ENCODE measurements around the gene IPO4.
A peak's percentile ranks its signal among the peaks of the same experiment; 100 is the strongest.

The IPO4 gene

DNA sequence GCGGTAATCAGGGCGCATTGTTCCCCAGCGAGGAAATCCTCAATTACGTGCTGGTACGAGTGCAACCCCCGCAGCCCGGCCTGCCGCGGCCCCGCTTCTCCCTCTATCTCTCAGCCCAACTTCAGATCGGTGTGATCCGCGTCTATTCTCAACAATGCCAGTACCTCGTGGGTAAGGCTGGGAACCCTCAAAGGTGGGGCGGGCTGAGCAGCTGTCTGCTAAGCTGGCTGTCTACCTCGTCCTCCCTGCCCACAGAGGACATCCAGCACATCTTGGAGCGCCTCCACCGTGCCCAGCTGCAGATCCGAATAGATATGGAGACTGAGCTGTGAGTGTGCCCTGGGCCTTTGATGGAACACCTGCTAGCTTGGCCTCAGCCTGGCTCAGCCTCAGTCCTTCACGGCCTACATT, 15.7 kb downstream of the IPO4 start:
- no peak for DNase-seq

DNA sequence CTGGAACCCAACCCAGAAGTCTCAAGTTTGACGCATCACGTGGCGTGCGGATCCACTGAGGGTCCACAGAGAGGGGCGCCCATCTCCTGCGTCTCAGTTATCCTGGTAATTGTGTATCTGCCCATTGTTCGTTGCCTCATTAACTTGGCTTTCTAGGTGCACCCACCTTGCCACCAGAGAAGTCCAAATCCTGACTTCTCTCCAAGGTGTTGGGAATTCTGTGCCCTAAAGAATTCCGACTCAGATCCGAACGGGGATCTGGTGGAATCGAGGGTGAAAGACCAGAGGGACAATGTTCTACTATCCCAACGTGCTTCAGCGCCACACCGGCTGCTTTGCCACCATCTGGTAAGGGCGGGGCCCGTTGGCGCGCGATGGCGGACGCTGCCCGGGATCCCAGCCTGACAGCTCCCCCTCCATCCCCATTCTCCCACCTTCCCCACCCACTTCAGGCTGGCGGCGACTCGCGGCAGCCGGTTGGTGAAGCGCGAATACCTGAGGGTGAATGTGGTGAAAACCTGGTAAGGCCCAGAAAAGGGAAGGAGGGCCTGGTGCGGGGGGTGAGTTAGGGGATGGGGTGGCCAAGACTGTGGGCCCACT, 16.3 kb downstream of the IPO4 start:
- no peak for DNase-seq

DNA sequence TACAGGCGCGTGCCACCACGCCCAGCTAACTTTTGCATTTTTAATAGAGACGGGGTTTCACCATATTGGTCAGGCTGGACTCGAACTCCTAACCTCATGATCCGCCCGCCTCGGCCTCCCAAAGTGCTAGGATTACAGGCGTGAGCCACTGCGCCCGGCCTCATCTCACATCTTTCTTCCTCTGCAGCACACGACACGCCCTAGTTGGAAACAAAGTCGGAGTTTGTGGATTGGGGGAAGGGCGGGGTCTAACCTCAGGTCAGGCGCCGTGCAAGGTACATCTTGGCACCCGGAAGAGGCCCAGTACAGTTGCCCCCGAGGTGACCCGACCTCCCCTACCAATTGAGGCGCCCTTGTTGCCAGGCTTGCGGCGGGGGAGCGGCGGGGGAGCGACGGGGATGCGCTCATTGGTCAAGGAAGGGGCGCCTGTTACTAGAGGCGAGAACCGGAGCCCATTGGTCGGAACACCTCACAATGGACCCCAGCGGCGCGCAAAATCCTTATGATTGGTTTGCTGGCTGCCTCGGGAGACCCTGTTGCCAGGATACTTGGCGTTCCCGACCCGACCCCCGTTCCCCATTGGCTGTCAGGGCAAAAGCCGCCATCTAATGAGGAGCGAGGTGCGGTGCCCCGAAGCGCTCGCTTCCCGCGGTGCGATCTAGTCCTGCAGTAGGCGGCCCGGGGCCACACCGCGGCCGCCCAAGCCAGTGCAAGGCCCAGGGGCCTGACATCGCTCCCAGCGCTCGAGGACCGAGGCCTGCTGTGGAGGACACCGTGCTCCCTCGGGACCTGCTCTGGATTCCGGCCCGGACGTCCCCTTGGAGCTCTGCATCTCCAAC, 17.0 kb downstream of the IPO4 start, which contains the start of gene REC8:
Gene REC8 (plus strand): TSS at position 659 of the 839 bp plus-strand sequence. CDS start 473 bp downstream, outside the sequence.
- DNase-seq = no peak

DNA sequence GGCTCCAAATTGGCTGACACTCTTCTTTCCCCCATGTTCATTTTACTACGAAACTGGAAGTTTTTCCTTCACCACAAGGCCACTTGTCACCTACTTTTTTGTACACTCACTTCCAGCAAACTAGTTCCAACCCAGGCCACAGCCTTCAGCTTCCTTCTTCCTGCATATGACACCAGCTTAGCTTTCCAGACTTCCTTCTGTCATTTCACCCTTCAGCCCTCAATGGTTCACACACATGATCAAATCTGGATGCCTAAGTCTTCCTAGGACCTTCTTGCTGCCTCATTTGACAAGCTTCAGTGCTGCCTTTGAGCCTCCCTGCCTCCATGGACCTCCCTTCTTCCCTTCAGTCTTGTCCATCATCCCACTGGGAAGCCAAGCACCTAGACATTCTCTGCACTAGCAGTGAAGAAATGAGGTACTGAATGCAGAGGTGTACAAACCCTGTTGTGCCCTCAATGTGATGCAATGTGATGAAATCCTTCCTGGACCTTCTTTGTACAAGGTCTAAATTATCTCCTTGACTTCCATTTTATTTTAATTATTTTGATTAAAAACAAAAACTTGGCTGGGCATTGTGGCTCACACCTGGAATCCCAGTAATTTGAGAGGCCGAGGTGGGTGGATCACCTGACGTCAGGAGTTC, 21.0 kb downstream of the IPO4 start:
- peak; percentile 75 for DNase-seq

GRCh38 chr14:24165785-24166184, 22.8 kb downstream of the IPO4 start:
- DNase-seq = no peak

GRCh38 chr14:24164518-24164991, 24.1 kb downstream of the IPO4 start:
- DNase-seq = no peak

DNA sequence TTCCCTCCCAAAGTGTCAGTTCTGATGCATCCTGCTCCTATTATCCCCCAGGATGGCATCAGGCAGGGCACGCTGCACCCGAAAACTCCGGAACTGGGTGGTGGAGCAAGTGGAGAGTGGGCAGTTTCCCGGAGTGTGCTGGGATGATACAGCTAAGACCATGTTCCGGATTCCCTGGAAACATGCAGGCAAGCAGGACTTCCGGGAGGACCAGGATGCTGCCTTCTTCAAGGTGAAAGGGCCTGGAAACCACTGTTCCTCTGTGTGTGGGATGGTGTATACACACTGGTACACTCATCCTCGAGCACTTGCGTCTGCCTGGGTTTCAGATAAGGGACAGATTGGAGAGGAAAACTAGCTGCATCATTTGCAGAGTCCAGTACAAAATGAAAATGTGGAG, 26.5 kb downstream of the IPO4 start:
- peak; percentile 23 for DNase-seq

GRCh38 chr14:24160850-24161804, 27.5 kb downstream of the IPO4 start, which contains the start of gene IRF9:
IRF9 (plus strand) TSS chr14:24161265; CDS start chr14:24162145, 880 bp downstream.
- peak; percentile 95 for DNase-seq

DNA sequence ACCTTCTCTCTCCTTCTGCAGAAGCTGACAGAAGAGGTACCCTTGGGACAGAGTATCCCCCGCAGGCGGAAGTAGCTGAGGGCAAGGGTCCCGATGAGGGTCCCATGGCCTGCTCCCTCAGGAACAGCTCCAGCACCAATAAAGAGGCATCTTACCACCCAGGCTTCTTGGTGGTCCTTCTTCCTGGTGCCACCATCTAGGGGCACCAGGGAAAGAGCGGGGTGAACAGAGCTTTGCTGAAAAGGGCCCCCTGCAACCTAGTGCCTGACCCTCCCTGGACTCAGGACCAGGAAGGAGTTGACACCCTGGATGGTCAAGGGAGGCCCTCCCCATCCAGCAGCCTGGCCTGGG, 28.1 kb downstream of the IPO4 start:
- DNase-seq = no peak

DNA sequence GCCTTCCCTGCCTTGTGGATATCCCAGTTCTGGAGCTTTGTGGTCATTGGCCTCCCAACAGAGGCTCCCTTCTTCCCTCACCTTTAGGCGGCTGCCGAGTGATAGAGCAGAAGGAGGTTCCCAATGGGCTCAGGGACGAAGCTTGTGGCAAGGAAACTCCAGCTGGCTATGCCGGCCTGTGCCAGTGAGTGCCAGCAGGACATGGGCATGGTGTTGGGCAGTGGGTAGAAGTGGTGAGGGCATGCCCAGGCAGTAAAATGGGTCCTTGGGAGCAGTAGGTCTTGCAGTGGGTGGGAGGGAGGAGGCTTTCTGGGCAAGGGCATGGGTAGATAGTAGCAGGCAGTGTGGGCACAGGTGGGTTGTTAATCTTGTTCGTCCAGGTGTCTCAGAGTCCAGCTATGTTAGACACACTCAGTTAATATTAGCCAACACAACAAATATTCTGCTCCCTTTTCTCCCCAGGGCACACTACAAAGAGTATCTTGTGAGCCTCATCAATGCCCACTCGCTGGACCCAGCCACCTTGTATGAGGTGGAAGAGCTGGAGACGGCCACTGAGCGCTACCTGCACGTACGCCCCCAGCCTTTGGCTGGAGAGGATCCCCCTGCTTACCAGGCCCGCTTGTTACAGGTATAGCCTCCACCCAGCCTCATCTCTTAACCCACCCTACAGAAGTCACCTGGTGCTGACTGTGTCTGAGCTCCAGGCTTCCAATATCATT, 28.7 kb downstream of the IPO4 start:
- DNase-seq = no peak

- no peak for DNase-seq
Observed at GRCh38 chr14:24157331-24157730, 31.3 kb downstream of the IPO4 start.

- no peak for DNase-seq
Observed at GRCh38 chr14:24156840-24157239, 31.8 kb downstream of the IPO4 start.

GRCh38 chr14:24155100-24155499, 33.5 kb downstream of the IPO4 start:
- no peak for DNase-seq

DNA sequence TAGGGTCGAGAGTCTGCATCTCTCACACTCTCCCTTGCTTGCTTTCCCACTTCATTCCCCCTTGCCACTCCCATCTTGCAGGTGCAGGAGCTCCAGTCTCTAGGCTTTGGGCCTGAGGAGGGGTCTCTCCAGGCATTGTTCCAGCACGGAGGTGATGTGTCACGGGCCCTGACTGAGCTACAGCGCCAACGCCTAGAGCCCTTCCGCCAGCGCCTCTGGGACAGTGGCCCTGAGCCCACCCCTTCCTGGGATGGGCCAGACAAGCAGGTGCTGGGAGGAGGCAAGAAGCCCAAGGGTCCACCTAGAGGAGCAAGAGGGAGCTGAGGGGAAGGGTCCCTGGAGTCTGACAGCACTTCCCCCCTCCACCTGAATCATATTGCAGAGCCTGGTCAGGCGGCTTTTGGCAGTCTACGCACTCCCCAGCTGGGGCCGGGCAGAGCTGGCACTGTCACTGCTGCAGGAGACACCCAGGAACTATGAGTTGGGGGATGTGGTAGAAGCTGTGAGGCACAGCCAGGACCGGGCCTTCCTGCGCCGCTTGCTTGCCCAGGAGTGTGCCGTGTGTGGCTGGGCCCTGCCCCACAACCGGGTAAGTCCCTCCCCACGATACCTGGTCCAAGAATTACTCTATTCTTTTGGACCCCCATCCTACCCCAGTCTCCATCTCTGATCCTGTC, 37.1 kb downstream of the IPO4 start:
- DNase-seq = no peak

DNA sequence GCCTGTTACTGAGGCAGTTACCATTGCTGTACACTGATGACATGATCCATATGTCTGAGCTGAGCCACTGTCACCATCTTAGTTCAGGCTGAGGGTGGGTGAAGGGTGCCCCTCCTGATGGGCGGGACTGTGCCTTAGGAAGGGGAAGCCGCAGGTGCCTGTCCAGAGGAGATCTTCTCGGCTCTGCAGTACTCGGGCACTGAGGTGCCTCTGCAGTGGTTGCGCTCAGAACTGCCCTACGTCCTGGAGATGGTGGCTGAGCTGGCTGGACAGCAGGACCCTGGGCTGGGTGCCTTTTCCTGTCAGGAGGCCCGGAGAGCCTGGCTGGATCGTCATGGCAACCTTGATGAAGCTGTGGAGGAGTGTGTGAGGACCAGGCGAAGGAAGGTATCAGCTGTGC, 37.6 kb downstream of the IPO4 start:
- no peak for DNase-seq

DNA sequence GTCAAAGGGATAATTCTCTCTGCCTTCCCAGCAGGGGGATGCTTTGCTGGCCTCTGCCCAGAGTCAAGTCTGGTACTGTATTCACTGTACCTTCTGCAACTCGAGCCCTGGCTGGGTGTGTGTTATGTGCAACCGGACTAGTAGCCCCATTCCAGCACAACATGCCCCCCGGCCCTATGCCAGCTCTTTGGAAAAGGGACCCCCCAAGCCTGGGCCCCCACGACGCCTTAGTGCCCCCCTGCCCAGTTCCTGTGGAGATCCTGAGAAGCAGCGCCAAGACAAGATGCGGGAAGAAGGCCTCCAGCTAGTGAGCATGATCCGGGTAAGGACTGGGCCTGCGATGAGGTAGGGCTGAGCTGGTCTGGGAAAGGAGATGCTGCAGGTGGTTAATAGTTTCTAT, 38.0 kb downstream of the IPO4 start:
- no peak for DNase-seq

GRCh38 chr14:24150061-24150460, 38.6 kb downstream of the IPO4 start:
- no peak for DNase-seq

DNA sequence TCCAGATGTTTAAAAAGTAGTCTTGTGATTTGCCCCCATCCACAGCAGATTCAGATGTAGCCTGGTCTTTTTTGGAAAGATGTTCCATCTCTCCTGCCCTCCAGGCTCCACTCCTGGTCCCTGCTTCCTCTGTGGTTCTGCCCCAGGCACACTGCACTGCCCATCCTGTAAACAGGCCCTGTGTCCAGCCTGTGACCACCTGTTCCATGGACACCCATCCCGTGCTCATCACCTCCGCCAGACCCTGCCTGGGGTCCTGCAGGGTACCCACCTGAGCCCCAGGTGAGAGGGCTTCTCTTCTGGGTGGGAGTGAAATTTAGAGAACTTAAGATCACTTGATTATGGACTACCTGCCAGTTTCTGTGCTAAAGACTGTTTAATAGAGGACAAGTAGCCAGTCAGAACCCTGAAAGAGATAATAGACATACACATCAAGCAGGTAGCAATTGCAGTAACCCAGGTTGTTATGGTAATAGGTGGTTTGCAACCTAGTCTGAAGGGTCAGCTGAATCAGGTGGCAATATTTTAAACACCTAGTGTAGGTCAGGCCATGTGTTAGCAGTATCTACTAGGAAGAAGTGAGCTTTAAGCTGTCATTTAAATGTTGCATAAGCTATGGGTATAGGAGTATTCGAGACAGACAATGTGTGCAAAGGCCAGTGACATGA, 39.2 kb downstream of the IPO4 start:
- DNase-seq = no peak

DNA sequence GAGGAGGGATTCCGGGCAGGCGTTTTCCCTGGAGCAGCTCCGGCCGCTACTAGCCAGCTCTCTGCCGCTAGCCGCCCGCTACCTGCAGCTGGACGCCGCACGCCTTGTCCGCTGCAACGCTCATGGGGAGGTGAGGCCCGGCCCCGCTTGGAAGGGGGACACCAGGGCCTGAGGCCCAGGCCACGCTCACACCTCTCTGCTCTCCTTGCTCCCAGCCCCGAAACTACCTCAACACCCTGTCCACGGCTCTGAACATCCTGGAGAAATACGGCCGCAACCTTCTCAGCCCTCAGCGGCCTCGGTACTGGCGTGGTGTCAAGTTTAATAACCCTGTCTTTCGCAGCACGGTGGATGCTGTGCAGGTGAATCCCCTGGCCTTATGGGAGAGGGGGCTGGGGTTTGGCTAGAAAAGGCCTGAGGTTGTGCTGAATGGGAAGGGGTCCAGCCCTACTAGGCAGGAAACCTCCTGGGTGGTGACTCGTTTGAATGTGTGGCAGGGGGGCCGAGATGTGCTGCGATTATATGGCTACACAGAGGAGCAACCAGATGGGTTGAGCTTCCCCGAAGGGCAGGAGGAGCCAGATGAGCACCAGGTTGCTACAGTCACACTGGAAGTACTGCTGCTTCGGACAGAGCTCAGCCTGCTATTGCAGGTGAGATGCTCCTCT, 40.7 kb downstream of the IPO4 start:
- DNase-seq = no peak
